ENCODE results near the gene THUMPD3.
A peak's percentile ranks its signal among the peaks of the same experiment; 100 is the strongest.

The THUMPD3 gene

DNA sequence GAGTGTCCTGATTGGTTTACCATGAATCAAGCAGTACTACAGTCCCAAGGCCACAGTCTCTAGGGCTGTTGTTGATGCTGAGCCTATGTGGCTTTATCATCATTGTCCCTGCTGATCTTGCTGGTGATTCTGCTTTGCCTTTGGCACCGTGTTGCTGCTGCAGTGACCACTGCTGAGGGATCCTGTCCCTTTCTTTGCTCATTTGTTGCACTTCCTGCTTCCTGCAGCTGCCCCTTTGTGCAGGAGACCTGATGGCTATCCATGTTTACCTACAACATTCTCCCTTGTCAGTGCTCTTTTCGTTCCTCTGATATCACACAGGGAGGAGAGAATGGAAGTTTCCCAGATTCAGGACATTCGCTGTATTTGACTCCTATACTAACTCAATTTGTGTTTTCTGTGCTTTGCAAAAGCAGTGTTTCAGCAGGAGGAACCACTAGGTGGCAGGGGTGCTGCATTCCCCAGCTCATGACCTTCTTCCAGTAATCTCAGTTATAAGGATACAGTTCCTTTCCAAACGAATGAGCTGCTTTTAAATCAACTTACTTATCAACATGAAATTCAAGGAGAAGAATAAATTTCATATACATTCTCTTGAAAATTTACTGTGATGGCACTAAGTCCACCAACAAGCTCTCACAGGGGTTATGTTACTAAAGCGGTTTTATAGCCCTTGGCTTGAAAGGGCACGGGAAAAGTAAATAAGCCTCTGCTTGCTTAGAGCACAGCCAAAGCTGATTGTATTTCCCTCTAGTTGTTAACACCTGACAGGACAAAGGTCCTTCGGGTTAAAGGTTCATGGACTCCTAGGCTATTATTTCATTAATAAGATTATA lies 9.7 kb upstream of the THUMPD3 start:
- peak in 48 of 56 donors; percentile 5 to 90 (median 39) for DNase-seq

DNA sequence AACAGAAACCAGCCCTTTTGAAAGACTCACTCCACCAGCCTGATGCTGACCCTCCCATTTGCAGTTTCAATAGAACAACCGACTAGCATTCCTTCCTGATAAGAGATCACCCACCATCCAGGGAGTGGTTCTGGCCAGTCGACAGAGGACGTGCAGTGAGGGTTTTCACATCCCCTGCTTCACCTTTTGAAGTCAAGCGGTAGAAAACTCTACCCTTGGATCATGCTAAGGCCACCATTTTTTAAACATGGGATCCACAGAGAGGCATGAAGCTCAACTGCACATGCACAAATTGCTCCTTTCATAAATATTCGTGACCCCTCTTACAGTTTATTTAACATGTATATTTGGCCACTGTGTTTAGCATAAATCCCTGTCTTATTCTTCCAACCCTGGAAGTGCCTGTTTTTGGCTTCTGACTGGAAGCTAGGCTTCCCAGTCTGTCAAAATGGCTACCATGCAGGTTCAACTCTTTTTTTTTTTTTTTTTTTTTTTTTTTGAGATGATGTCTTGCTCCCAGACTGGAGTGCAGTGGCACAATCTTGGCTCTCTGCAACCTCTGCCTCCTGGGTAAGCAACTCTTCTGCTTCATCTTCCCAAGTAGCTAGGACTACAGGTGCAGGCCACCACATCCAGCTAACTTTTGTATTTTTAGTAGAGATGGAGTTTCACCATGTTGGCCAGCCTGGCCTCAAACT lies 1.0 kb upstream of the THUMPD3 start:
- DNase-seq, result no peak

DNA sequence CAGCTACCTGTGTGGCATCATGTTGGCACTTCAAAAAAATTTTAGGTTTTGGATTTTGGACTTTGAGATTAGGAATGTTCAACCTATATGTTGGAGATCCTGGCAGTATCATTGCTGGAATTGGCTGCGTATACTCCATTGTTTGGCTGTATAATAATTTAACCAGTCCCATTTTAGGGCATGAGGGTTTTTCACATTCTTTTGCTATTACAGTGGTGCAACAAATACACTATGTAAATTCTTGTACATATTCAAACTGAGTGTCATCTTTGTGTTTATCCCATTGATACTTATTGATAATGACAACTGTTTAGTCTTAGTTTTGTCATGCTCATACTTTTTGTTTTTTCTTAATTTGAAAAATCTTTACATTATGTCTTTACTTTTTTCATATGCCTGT lies 6.7 kb downstream of the THUMPD3 start:
- no peak for DNase-seq

DNA sequence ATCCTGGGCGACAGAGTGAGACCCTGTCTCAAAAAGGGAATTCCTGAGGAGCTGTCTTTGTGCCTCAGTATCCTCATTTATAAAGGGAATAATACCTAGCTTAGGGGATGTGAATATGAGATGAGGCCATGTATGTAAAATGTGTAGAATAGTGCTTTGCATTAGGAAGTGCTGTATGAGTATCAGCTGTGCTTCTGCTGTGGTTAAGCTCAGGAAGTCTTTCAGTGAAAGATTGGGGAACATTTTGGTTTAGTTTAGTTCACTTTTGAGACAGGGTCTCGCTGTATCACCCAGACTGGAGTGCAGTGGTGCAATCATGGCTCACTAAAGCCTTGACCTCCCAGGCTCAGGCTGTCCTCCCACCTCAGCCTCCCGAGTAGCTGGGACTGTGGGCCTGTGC lies 10.6 kb downstream of the THUMPD3 start:
- no peak for DNase-seq

DNA sequence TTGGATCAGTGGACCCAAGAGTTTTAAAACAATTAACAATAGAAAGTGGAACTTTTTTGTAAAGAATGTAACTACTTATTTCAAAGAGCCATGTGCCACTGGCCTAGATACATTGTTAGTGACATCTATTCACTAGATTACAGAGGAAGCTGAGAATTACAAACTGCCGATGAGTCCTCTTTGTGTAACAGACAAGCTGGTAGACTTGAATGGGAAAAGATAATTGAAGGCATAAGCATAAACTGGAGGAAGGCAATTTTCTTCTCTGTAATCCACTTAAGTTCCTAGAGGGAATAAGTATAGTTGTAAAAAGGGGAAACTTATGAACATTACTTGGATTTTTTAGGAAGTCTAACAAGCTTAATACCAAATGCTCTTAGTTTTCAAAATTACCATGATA lies 15.1 kb downstream of the THUMPD3 start:
- DNase-seq, result no peak

DNA sequence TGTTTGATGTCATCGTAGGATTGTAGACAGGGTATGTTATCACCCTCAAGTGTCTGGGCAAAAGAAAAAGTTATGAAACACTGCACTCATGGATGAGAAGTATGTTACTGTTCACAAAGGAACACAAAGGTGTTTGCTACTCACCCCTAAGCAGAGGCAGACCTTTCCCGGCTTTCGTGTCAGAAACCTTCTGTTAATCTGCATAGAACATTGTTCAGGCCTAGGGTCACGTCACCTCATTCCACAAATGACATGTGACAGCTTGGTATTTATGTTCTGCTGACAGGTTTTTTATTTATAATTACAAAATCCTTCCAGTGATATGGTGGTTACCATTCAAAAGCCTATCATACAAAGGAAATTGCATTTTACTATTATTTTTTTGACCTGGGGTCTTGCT lies 16.5 kb downstream of the THUMPD3 start:
- DNase-seq, result no peak

DNA sequence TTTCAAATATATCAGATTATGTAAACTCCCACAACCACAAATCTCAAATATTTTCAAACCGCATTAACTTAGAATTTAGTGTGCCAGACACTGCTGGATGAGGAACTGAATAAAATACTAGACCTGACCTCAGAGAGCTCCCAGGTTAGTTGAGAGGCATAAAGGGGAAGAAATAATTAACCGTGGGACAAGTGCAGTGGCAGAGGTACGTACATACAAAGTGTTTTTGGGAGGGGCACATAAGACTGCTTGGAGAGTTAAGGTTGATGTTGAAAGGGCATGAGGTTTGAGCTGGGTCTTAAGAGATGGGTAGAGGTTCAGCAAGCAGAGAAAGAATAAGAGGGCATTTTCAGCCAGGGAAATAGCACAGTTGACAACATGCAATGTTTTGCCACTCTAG lies 17.2 kb downstream of the THUMPD3 start:
- no peak for DNase-seq

DNA sequence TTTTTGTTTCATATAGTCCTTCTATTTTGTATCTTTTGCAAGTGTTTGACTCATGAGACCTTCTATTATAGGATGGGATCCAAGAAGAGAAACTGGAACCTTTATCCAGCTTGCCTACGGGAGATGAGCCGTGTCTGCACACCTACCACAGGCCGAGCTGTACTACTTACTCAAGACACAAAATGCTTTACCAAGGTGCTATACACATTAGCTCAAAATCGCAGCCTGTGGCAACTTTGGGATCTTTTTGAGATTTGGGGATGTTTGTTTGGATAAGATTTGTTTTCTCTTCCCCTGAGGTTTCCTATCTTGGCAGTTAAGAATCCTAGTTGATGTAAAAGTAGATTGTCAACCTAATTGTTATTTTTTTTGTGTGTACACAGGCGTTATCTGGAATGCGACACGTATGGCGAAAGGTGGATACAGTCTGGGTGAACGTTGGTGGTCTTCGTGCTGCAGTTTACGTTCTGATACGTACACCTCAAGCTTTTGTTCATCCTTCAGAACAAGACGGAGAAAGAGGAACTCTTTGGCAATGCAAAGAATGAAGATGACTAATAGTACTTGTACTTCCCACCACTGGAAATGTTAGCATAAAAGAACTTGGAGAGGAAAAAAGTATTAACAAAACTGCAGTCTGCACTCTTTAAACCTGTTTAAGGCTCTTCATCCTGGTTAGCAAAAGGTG lies 21.4 kb downstream of the THUMPD3 start:
- DNase-seq, result no peak

DNA sequence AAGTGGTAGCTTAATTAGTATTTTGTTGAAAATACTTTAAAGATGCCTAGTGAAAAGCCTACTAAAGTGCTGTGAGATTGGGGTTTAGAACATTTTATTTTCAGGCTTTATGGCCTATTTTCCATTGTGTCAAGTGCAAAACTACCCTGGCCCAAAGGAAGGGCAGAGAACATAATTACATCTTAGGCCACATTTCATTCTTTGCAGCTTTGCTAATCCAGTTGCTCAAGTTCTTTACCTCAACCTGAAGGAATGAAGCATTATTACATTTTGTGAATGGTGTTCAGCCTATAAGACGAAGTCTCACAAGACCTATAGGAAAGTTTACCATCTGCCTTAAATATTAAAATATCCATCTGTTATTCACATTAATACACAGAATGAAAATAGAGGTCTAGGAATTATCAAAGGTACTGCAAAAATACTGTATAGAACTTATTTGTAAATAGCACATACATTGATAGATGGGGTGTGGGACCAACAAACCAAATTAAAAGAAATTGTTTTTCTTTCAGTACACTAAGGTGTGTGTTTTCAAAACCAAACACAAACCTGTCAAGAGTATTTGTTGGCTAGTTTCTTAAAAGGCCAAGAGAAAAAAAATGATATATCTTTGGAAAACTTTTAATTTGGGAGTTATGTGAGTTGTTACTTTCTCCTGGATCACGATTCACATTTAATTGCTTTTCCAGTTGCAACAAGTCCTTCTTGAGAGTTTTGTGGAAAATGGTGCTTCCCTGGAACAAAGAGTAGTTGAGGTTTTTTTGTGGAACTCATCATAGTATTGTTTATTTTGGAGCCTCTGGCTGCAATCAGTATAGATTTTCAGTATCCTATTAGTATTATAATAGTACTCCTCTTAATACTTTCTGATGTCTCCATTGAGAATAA lies 22.6 kb downstream of the THUMPD3 start:
- no peak for DNase-seq

DNA sequence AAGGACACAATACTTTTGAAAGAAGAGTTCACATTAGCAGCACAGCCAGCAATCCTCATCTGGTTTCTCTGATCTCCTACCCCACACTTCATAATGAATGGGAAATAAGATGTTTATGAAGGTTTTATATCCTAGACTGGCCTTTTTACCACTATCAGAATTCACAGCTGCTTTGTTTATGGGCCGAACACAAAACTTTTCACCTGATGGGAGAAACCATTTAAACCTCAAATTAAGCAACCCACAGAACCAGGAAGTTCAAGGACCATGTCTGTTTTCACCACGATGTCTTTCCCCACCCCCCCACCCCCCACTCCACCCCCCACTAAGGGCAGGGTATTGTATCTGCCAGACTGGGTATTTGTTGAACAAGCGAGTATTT lies 23.2 kb downstream of the THUMPD3 start:
- no peak for DNase-seq

DNA sequence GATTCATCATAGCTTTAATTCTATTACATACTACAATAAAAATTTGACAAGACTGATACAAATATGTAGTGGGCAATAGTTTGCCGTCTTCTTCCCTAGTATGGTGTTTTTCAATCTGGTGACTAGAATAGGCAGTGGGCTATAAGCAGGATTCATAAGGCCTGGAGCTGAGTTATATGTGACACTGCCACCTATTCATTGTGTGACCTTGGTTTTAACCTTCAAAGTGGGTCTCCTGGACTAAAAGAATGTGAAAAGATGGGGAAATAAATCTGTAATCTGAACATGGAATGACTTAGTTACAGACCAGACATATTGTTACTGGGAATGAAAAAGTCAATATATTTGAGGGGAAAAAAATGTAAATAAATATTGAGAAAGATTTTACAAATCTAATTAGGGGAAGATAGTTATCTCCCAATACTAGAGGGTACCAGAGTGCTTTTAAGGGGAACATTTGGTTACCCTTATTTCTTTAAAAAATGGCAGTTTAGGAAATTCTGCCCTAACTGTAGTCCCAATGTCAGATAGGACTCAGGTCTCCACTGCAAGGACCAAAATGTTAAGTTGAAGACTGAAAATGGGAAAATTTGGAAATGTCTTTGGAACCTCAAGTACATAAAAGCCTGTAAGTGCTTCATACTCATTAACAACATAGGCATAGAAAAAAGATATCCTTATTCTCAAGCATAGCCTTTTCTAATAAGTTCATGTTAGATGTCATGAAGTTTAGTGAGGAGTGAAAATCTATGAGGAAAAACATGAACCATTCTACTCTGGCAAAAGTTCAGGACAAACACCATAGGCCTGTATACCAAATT lies 23.9 kb downstream of the THUMPD3 start:
- no peak for DNase-seq

DNA sequence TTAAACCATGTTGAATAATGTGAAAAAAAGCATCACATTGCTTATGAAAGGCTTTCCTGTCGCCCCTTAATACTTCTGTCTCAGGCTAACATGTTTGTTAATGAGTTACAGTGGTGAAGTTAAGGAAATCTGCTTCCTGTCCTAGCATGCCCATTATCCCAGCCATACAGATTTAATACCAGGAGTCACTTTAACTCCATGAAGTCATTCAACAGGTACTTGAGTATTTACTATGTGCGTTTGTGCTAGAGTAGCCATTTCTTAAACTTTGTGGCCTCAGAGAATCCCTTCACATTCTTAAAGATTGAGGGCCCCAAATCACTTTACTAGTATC lies 24.4 kb downstream of the THUMPD3 start:
- DNase-seq, result no peak

DNA sequence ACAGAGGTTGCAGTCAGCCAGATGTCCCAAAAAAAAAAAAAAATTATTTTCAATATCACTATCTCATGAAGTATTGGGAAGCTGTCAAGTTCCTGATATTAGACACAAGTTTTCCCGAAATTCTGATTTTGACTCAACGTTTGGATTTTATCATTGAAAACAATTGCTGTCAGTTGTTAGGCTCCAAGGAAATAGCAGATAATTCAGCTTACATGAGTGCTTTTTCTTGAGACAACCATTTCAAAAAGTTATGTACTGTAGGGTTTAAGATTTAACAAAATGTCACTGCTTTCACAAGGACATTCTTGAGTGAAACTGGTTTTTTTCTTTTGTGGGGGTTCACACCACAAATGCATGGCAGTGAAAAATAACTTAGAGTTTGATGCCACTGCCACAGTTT lies 25.3 kb downstream of the THUMPD3 start:
- no peak for DNase-seq

DNA sequence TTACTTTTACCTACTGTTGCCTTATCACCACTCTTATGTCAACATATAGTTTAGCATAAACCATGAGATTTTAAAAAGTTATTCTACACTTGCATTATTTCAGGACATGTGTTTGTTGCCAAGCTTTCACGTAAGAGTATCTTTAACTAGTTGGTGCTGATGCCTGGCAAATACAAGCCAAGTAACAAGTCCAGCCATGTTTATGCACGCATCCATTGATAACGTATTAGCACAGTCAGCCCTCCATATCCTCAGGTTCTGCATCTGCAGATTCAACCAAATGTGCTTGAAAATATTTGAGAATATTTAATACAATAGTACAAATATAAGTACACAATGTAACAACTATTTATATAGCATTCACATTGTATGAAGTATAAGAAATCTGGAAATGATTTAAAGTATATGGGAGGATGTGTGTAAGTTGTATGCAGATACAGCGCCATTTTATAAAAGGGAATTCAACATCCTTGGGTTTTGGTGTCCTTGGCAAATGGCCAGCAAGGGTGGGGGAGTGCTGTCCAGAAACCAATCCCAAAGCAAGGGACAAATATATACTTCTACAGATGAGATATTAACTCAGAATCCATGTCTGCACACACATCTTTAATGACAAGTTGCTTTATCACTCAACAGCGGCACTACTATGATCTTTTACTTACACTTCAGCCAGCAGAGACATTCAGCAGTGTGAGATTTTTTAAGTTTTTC lies 25.9 kb downstream of the THUMPD3 start:
- DNase-seq, result no peak

DNA sequence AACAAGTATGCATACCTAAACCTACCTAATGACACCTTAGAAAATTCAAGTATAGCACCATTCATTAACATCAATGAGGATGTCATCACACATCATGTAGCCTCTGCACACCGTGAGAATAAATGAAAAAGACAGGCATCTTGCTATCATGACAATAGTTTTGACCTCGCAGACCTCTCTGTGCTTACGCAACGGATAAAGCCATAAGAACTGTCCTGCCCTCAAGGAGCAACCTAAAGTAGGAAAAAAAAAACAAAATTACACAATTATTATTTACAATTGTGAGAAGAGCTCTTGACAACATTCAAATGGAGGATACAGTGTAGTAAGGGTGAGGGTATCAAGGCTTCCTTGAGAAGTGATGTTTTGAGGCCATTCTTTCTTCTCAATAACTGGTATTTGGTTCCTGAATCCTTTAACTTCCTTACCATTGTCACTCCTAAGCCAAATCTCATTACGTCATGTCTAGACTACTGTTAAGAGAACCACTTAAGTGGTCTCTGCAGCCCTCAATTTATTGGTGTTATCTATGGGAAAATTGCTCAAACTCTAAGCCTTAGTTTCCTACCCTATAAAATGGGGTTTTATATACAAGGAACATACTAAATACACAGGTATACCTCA lies 27.5 kb downstream of the THUMPD3 start:
- no peak for DNase-seq

DNA sequence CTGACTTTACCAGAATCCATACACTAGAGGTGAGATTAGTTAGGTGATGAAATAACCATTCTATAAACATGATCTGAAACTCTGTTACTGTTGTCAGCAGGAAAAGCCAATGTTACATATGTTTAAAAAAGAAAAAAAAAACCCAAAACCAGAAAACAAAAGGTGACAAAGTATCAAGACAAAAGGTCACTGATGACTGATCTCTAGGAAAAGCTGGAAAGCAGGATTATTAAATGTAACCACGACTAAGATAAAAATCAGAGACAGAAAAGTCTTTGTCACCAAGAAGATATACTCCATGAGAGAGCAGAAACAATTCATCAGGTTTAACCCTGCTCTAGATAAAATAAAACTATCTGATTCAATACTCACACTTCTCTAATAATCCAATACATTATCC lies 29.2 kb downstream of the THUMPD3 start:
- DNase-seq, result no peak

DNA sequence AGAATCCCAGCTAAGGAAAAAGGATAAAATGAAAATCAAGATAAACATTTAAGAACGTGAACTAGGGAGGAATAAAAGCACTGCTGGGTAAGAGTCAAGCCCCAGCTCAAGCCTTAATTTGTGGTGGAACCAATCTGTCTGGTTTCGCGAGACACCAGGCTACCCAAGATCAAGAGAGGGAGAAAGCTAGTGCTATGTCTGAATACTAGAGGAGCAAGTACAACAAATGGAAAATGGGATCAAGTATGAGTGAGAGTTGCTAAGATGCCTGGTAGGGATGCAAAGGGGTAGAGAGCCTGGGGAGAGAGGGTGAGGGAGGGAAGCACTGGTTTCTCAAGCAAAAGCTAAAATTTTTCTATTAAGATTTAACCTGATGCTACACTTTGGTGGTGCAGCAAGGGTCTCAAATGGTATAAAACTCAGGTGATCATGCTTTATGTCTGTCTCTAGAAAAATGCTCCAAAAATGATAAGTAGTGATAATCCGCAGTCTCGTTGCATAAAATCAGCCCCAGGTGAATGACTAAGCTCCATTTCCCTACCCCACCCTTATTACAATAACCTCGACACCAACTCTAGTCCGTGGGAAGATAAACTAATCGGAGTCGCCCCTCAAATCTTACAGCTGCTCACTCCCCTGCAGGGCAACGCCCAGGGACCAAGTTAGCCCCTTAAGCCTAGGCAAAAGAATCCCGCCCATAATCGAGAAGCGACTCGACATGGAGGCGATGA lies 32.9 kb downstream of the THUMPD3 start:
- DNase-seq, result no peak

DNA sequence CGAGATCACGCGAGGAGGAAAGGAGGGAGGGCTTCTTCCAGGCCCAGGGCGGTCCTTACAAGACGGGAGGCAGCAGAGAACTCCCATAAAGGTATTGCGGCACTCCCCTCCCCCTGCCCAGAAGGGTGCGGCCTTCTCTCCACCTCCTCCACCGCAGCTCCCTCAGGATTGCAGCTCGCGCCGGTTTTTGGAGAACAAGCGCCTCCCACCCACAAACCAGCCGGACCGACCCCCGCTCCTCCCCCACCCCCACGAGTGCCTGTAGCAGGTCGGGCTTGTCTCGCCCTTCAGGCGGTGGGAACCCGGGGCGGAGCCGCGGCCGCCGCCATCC lies 33.4 kb downstream of the THUMPD3 start:
- peak in 35 of 56 donors; percentile 47 to 90 (median 81) for DNase-seq
